G401.6 (cell line): ENCODE results near the gene ST6GALNAC1.

Experiments
- FAIRE-seq: peaks from 2 replicates; lab custom pipeline; 2012; peaks lifted over from hg19 to GRCh38; lab: Jason Lieb, UNC

The ST6GALNAC1 gene

DNA sequence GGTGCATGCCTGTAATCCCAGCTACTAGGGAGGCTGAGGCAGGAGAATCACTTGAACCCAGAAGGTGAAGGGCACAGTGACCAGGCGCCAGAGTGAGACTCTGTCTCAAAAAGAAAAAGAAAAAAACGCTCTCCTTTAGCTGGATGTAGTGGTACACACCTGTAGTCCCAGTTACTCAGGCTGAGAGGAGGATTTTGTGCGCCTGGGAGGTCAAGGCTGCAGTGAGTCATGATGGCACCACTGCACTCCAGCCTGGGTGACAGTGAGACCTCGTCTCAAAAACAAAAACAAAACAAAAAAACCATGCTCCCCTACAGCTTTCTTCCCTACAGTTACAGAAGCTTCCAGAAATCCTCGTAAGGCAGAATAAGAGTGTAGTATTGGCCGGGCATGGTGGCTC, 33.1 kb upstream of the ST6GALNAC1 start:
- no peak for FAIRE-seq

DNA sequence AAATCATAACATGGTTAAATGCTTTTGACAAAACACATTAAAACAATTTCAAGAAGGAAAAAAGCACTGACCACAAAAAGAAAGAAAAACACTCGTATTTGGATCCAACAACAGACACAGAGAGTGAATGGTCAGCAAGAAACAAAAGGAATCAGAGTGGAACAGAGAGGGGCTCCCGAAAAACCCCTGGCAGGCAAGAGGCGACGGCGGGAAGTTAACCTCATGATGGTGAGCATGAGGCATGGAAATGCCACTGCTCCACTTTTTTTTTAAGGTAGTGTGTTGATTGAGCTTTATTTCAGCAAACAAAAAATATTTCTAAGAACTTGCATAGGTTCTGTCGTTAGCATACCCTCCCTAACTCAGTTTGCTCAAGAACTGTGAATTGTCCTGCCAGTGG, 32.1 kb upstream of the ST6GALNAC1 start:
- FAIRE-seq = no peak

DNA sequence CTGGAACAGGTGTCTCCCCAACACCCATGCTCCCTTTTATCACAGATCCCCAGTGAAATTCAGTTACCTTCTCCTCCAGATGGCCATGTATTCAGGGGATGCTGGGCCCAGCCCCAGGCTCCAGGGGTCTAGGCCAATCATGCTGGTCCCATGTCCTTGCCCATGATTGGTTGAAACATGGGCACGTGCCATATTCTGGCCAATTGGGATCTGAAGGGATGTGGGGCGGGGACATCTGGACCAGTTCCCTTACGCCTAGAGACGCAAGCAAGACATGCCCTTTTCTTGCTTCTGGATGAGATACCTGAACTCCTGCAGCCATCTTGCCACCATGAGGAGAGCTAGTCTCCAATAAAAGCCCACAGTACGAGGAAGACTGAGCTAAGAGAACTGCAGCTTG, 31.0 kb upstream of the ST6GALNAC1 start:
- no peak for FAIRE-seq

- no peak for FAIRE-seq
These were observed 30.2 kb upstream of the ST6GALNAC1 start for GRCh38 chr17:76673729-76674128.

DNA sequence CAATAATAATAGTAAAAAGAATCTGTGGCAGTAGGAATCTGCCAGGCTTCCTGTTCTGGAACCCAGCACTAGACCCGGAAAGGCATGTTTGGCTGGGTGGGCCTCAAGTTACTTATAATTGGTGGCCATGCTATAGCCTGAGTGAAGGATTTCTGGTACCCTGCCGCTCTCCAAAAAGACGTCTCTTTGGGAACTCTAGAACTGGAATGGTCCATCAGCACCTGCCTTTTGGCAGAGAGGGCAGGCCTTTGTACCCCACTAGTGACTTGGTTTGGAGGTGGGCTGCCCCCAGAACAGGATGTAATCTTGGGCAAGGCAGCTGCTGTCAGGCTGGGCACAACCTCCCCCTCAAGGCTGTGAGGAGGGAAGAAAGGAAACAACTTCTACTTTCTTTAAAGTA, 29.3 kb upstream of the ST6GALNAC1 start:
- no peak for FAIRE-seq

DNA sequence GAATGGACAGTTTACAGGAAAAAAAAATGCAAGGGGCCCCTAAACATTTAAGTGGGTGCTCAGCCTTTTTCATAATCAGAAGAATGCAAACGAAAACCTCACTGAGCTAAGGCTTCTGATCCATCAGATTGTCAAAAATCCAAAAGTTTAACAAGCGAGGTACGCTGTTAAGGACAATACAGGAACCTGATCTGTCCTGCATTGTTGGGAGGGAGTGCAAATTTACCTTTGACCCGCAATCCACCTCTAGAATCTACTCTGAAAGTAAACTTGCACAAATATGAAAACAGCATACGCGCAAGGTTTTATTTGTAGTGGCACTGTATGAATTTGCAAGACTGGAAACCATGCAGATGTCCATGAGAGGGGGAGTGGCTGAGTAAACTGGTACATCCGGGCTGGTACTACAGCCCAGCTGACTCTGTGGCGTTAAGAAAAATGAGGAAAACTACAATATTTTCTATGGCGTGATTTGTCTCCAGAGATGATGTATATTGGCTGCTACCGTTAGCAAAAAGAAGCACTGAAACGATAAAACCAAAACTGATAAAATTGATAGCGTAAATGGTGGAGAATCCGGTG, 28.8 kb upstream of the ST6GALNAC1 start:
- FAIRE-seq = no peak

DNA sequence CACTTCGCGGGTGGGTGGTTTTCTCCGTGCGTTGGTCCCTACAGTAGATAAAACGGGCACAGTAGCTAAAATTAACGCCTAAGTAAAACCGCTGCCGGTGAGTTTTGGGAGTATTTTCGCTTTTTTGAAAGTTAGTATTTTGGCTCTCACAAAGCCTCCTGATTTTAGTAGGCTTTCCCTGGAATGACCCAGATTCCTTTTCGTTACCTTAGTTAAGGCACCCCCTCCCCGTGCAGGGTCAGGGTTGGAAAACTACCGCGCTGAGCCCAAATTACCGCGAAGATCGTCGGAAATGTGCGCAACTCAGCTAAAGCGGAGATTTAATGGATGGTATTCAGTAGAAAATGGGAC, 28.3 kb upstream of the ST6GALNAC1 start:
- FAIRE-seq = no peak

DNA sequence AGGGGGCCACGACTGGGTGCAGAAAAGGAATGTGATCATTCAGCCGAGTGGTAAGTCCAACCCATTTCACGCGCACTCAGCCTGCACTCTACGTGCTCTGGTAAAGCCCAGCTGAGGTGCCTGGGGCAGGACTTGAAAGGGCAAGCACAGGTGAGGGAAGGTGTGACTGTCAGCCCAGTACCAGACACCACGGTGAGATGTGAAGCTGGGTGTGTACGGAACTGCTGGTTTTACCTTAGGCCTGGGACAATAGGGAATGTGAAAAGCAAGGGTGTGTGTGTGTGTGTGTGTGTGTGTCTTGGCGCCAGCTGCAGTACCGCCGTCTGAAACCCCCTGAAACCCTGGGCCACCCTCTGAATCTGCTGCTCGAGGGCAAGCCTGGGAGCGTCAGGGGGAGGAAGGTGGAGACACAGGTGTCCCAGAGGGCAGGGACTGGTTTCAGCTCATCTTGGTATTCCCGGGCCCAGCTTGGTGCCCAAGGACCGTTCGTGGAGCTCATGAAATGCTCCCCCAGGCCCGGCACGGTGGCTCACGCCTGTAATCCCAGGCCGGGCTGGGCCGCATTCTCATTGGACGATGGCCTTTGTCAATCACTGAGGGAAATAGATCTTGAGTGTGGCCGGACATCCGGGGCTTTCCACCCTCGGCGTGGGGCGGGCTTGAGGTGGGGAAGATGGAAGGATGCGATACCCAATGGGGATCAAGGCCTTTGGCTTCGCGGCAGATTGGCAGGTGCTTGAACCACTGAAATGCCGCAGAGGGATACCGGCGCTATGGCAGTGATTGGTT, 27.8 kb upstream of the ST6GALNAC1 start:
- FAIRE-seq = no peak

GRCh38 chr17:76670718-76671122, 27.2 kb upstream of the ST6GALNAC1 start:
- FAIRE-seq = no peak

DNA sequence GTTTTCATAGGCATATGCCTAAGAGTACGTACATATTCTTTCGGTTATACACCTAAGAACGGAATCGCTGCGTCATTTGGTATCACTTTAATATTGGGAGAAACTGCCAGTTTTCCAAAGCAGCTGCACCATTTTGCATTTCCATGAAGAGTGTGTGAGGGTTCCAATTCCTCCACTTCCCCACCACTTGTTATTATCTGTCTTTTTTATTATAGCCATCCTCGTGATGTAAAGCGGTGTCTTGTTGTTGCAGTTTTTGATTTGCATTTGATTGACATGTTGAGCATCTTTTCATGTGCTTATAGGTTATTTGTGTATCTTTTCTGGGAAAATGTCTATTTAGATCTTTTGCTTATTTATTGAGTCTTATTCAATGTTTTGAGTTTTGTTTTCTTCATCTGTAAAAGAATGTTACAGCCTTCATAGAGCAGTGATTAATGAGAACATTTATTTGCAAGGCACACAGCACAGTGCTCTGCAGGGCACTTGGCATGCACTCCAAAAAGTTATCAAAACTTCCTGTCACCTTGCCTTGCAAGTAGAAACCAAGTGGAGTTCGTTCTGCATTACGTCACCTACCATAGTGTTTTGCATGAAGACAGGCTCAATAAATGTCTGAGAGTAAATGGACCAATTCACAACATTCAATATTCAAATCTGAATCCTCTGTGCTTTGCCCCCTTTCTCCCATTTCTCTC, 26.6 kb upstream of the ST6GALNAC1 start:
- FAIRE-seq = no peak

DNA sequence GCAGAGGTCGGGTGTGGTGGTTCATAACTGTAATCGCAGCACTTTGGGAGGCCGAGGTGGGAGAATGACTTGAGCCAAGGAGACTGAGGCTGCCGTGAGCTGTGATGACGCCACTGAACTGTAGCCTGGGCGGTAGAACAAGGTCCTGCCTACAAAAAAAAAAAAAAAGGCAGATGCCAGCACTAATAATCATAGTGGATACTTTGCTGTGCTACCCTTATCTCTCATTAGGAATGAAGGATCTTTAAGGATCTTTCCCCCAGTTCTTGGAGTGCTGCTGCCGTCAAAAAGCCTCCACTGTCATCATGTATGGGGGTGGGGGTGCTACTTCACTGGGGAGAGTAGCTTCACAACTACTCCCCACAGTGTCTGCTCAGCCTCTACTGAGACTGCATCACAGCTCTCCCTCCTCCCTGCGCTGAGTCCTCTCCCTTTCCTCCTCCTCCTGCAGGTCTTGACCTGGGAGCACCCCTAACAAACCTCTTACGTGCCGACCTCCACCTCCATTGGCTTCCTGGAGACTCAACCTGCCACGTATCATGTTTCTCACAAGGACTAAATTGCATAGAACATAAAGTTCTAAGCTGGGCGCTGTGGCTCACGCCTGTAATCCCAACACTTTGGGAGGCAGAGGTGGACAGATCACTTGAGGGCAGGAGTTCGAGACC, 24.4 kb upstream of the ST6GALNAC1 start:
- FAIRE-seq = no peak

DNA sequence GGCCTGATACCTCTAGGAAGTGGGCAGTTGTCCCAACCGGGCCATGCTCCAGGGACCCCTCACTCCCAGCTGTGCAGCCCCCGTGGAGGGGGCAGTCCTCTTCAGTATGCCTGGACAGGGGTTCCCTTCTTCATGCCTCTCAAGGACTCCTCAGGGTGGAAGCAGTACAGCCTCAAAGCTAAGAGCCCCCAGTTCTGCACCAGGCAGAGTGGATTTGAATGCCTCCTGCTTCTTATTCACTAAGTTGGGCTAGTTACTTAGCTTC, 23.9 kb upstream of the ST6GALNAC1 start:
- no peak for FAIRE-seq

DNA sequence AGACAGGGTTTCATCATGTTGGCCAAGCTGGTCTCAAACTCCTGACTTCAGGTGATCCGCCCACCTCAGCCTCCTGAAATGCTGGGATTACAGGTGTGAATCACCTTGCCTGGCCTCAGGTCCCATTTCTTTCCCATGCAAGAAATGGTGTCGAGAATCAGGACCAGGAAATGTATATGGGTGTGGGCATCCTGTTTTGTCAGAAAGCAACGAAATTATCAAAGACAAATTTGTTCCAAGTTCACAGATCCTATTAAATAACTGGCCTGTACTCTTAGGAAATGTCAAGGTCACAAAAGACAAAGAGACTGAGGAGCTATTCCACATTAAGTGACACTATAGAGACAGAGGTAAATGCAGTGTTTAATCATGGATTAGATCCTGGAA, 17.1 kb upstream of the ST6GALNAC1 start:
- FAIRE-seq = no peak

DNA sequence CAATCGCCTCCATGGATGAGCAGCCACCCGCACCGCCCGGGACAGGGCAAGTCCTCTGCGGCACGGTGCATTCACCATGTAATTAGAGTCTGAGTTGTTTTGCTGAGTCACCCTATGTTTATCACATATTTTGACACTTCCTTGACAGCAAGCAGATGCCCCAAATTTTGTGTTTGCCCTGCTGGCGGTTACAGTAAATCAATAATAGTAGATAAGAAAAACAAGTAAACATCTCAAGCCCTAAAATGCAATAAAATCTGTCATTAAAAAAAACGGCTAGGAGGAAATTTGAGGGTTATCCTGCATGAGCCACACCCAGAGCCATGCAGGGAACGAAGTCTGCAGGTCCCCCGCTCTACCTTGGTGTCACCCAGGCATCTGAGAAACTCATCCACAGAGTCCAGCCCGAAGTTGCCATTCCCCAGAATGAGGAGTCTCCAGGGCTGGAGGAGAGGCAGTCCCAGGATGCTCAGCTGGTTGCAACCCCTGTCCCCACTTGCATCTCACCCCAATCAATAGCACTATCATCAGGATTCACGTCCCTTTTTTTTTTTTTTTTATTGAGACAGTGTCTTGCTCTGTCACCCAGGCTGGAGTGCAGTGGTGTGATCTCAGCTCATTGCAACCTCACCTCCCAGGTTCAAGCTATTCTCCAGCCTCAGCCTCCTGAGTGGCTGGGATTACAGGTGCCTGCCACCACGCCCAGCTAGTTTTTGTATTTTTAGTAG, 16.5 kb upstream of the ST6GALNAC1 start:
- no peak for FAIRE-seq

DNA sequence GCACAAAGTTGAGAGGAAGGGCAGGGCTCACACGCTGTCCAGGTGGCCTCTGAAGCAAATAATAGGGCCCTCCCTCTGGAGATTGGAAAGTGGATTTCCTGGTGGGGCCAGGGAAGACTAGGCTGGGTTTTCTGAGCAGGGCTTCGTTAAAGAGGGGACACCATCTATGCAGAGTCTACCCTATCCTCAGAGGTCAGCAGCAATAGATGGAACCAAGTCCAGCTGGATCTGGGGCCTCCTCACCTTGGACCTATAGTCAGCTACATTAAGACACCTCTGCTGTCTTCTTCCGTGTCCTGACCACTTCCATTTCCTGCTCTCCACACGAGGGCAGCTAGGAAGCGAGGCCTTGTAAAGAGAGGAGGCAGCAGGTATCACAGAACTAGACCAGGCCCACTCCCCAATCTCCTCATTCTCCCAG, 14.7 kb upstream of the ST6GALNAC1 start:
- no peak for FAIRE-seq

- FAIRE-seq = no peak
These were observed 14.1 kb upstream of the ST6GALNAC1 start for GRCh38 chr17:76657505-76658241.

DNA sequence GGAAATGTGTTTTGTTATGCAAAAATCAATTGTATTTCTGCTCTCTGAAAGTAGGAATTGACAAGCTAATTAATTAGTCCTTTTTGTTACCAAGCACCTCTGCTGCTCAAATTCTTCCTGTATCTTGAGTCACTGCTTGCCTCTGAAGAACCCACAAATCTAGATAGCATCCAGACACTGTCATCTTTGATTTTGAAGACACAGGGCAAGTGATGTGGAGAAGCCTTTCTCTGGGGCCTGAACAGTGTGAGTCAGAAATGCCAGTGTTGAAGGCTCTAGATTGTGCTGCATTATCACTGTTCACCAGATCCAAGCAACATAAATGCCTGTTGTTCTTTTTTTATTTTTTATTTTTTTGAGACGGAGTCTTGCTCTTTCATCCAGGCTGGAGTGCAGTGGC, 10.9 kb upstream of the ST6GALNAC1 start:
- no peak for FAIRE-seq

DNA sequence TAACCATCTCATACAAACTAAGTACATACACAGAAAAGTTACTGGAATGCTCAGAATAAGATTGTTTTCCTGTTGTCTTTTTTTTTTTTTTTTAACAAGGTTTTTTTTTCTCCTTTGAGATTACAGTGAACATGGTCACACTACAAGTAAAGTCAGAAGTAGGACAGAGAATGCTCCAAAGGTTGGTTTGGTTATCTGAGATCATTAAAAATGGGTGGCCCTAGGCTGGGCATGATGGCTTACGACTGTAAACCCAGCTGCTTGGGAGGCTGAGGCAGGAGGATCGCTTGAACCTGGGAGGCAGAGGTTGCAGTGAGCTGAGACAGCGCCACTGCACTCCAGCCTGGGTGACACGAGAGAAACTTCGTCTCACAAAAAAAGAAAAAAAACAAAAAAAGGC, 6.9 kb upstream of the ST6GALNAC1 start:
- no peak for FAIRE-seq

GRCh38 chr17:76646712-76647111, 3.2 kb upstream of the ST6GALNAC1 start:
- no peak for FAIRE-seq

DNA sequence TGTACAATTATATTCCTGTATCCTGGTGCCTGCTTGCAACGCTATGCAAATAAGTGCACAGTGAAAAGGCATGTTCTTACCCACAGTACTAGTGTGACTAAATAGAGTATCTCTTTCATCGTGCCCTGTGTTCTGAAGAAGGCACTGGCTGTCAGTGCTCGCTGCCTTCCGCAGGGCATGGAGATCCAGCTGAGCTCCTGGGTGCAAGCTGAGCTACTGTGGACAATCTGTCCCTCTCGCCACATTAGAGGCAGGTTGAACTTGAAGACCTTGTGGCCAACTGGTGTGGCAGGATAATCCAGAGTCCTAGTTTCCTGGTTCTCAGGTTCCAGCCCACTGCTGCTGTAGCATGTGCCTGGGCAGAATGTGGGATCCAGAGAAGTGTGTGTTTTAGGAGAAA, 1.9 kb upstream of the ST6GALNAC1 start:
- FAIRE-seq = no peak

DNA sequence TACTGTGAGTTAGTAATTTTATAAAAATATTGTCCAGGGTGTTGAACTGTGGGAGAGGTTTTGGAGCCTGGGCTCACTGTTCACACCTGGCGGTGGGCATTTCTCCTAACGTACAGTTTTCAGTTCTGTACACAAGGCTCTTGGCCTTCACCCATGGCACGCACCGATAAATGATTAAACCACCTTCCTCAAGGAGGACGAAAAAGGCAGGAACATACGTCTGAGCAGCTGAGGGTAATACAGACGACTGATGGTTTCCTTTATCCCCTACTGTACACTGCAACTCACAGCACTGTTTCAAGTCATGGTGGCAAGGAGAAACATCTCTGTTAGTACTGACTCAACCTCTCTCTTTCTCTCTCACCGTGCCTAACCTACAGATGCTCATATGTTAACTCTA, 1.4 kb upstream of the ST6GALNAC1 start:
- no peak for FAIRE-seq

GRCh38 chr17:76642994-76643393, 563 bp downstream of the ST6GALNAC1 start:
- FAIRE-seq = no peak
